ENCODE measurements around the gene CYLD.

The CYLD gene

DNA sequence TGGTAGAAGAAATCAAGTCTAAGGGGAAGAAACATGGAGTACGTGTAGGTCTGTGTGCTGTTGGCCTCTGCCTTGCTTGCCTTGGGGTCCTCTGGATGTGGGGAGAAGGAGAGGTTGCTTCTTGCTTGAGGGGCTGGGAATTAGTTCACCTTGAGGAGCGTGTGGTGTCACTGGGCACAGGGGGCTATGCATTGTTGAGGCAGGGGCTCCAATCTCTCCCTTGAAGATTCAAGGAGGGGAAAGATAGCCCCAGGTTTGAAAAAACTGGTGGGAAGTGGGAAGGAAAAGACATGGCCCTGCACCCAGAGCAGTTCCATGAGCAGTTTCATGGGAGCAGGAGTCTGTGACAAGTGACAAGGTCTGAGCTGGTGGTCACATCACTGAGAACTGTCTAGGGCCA is 103.4 kb downstream of the CYLD start:
- no peak for DNase-seq (ENCODE audit: low read depth, low spot score)
- no peak for TF ChIP-seq POLR2AphosphoS5 (IDR thresholded peaks at IDR 0.05; ENCODE audit: borderline replicate concordance, low read depth, low read length)
- H3K36me3 ChIP-seq (ENCODE audit: insufficient read depth, low read length) = no peaks in the 10 kb centered on the region

DNA sequence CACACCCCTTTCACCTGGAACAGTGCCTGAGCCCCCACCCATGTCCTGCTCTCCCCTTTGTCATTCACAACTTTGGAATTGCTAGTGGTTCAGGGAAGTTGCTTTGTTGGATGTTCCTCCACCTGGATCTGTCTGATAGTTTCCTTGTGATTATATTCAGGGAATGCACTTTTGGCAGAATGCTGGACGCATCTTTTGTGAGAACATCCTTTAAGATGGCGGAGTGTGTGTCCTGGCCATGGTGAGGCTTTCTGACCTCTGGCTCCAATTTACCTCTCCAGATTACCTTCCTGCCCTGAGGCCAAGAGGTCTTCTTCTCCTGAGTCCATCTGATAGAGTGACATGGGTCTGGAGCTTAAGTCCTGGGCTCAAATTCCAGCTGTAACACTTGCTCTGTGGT is 104.6 kb downstream of the CYLD start:
- TF ChIP-seq EZH2 (IDR thresholded peaks at IDR 0.05) = no peak
- no peak for TF ChIP-seq FOXP2 (optimal IDR thresholded peaks at IDR 0.05; ENCODE audit: control extremely low read depth, extremely low read length, insufficient read depth)
- TF ChIP-seq POLR2AphosphoS5 (IDR thresholded peaks at IDR 0.05; ENCODE audit: borderline replicate concordance, low read depth, low read length) = no peak
- Histone ChIP-seq H3K4me3 (no peak overlapping the region), H3K9ac (ENCODE audit: insufficient read length) (no peak overlapping the region), H3K36me3 (ENCODE audit: insufficient read depth, low read length) (no peaks in the 10 kb centered on the region), H3K9me3 (ENCODE audit: low read depth, low read length) (no peaks in the 10 kb centered on the region), H3K27ac (no peak overlapping the region)
- DNase-seq (ENCODE audit: low read depth, low spot score) = no peak

More for the DNA sequence above, 103.4 kb downstream of the CYLD start:
- Histone ChIP-seq H3K27ac (no peak overlapping the region), H3K9ac (ENCODE audit: insufficient read length) (no peak overlapping the region), H3K9me3 (ENCODE audit: low read depth, low read length) (no peaks in the 10 kb centered on the region), H3K4me3 (no peak overlapping the region)

DNA sequence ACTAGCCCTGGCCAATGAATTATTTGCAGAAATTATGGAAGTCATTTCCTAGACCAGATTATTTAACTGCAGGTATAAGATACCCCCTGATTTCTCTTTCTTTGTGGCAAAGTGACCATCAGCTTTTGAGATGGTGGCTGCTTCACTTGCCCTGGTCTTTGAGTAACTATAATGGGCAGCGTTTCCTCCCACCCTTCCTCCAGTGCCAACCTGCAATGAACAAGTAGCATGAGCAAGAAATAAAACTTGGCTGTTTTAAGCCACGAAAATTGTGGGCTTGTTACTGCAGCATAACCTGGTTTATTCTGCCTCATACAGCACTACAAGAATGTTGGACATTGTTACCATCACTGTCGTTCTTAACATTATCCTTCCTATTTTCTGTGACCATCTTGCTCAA is 105.3 kb downstream of the CYLD start:
- H3K27ac ChIP-seq = no peak overlapping the region
- DNase-seq (ENCODE audit: low read depth, low spot score) = no peak
- H3K9ac ChIP-seq (ENCODE audit: insufficient read length) = no peak overlapping the region
- TF ChIP-seq EZH2 (IDR thresholded peaks at IDR 0.05) (no peak), POLR2AphosphoS5 (IDR thresholded peaks at IDR 0.05; ENCODE audit: borderline replicate concordance, low read depth, low read length) (no peak), FOXP2 (optimal IDR thresholded peaks at IDR 0.05; ENCODE audit: control extremely low read depth, extremely low read length, insufficient read depth) (no peak)
- no peaks in the 10 kb centered on the region for H3K9me3 ChIP-seq (ENCODE audit: low read depth, low read length)
- H3K36me3 ChIP-seq (ENCODE audit: insufficient read depth, low read length) = no peaks in the 10 kb centered on the region
- H3K4me3 ChIP-seq = no peak overlapping the region

DNA sequence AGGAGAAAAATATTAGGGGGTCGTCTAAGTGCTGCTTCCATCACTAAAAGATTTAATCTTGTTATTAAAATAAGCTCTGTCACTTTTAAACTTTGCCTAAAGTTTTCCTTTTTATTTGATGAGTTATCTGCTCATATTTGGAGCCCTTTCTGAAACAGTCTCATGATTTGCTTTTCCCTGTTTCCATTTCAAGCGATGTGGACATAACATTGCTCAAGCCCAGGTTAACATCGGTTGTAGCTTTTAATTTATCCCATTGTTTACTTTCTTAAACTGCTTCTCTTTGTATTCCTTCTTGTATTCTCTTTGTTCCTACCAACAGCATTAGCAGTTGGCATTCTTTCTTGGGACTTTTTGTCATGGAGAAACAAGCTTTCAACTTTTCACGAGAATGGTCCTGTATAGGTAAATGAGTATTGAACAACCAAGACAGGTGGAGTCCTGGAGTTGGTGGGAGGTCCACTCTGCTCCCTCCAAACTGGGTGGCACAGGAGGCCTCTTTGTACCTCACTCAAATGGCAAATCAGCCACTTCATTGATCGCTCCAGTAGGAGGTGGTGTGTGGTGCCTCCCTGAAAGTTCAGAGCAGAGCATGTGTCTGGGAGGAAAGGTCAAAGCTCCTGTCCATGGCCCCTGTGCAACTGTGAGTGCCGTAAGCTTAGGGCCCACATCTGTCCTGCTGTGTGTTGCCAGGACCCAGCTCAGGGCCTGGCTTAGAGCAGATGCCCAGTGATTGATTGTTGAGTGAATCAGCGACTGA is 107.0 kb downstream of the CYLD start:
- no peak overlapping the region for H3K9ac ChIP-seq (ENCODE audit: insufficient read length)
- H3K27ac ChIP-seq = no peak overlapping the region
- no peak for TF ChIP-seq FOXP2 (optimal IDR thresholded peaks at IDR 0.05; ENCODE audit: control extremely low read depth, extremely low read length, insufficient read depth)
- no peak for TF ChIP-seq EZH2 (IDR thresholded peaks at IDR 0.05)
- TF ChIP-seq POLR2AphosphoS5 (IDR thresholded peaks at IDR 0.05; ENCODE audit: borderline replicate concordance, low read depth, low read length) = no peak
- H3K9me3 ChIP-seq (ENCODE audit: low read depth, low read length) = no peaks in the 10 kb centered on the region
- H3K36me3 ChIP-seq (ENCODE audit: insufficient read depth, low read length) = no peaks in the 10 kb centered on the region
- DNase-seq (ENCODE audit: low read depth, low spot score) = no peak
- H3K4me3 ChIP-seq = no peak overlapping the region
